Stromal cell of bone marrow (primary cell): ENCODE results near the gene OTUD1.
A peak's percentile ranks its signal among the peaks of the same experiment; 100 is the strongest.
"Not testable (repeated sequence)": the region's sequence is repeated elsewhere in the genome, so short reads cannot be mapped to it uniquely, and the experiment has no call there.

Experiments
- DNase-seq: peaks from one replicate; pipeline ENCODE4 v3.0.0-alpha.2; 2012; ENCODE audit warnings: low read depth

Gene OTUD1

GRCh38 chr10:23438547-23439451 lies at the start of gene OTUD1:
TSS of gene OTUD1 (plus strand) at chr10:23439075. CDS start at chr10:23439458, 383 bp downstream.
- peak; percentile 84 for DNase-seq

- DNase-seq, result not testable (repeated sequence)
These were observed 48.5 kb upstream of the OTUD1 start for GRCh38 chr10:23390408-23390807.

DNA sequence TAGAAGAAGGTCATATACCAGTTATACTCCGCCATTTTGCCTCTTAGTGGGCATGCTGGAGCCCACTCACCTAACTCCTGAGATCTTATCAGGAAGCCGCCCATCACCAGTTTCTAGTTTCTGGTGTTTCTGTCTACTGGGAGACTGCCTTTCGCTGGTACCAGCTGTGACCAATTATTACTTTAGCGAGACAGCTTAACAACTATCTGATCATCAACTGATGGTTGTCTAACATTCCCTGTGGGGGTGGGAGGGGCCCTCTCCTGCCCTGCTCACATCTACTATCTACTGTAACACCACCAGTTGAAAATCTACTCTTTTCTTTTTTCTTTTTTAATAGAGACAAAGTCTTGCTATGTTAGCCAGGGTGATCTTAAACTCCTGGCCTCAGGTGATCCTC lies 48.1 kb upstream of the OTUD1 start:
- DNase-seq, result no peak

- no peak for DNase-seq
These were observed 47.1 kb upstream of the OTUD1 start for GRCh38 chr10:23391821-23392220.

GRCh38 chr10:23395017-23395416 lies 43.9 kb upstream of the OTUD1 start:
- no peak for DNase-seq

DNA sequence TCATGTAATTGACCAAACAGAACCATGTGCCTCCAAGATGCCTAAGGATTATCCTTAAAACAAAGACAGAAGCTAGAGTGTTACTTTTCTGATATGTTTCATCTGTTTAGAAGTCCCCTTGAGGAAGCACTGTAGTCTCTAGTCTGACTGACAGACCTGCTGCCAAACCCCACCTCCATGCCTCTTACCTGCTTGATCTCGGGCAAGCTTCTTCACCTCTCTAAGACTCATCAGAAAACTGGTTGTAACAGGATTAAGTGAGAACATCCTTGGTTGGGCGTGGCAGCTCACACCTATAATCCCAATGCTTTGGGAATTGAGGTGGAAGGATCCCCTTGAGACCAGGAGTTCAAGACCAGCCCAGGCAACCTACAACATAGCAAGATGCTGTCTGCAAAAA lies 42.2 kb upstream of the OTUD1 start:
- DNase-seq, result no peak

DNA sequence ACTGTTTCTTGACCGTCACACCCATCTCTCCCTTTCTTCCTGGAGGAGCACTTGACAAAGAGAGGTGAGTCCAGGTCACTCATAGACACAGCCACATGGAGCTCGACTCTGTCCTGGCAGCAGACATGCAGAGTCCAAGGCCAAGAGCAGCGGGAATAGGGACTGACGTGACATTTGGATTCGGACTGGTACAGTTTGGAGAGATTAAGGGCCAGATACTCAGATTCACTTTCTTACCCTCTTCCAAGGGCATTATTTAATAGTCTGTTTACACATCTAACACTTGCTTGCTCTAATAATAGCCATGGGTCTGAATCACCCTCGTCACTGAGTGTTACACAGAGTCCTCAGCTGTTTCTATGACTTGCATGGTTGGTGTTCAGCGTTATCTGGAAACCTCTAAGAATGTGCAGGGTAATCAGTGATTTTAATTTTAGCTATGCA lies 39.2 kb upstream of the OTUD1 start:
- DNase-seq, result no peak

DNA sequence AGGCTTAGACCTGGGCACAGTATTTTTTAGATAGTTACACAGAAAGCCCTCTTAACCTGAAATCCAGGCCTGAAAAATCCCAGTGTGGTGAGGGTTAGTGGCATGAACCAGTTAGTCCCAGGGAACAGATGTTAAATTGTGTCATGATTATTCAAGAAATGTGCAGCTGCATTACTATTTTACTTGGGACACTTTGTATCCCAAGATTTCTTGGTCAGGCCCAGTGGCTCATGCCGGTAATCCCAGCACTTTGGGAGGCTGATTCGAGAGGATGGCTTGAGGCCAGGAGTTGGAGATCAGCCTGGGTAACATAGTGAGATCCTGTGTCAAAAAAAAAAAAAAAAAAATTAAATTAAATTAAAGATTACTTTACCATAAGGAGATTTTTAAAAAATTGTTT lies 36.0 kb upstream of the OTUD1 start:
- no peak for DNase-seq

- DNase-seq, result no peak
These were observed 35.6 kb upstream of the OTUD1 start for GRCh38 chr10:23403278-23403677.

DNA sequence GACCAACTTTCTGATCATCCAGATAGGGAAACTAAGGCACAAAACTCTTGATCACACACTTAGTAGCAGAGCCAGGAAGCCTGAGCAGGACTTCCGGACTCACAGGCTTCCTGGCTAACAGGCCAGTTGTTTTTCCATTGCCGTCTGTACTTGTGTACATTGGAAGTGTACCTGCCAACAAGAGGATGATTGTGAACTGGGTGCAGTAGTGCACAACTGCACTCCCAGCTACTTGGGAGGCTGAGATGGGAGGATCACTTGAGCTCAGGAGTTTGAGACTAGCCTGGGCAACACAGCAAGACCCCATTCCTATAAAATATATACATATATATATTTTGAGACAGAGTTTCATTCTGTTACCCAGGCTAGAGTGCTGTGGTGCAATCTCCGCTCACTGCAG lies 35.2 kb upstream of the OTUD1 start:
- DNase-seq, result no peak

GRCh38 chr10:23404461-23404980 lies 34.4 kb upstream of the OTUD1 start:
- DNase-seq, result no peak

- no peak for DNase-seq
These were observed 33.3 kb upstream of the OTUD1 start for GRCh38 chr10:23405540-23405939.

- DNase-seq, result no peak
These were observed 32.5 kb upstream of the OTUD1 start for GRCh38 chr10:23406409-23406808.

- DNase-seq, result no peak
These were observed 30.4 kb upstream of the OTUD1 start for GRCh38 chr10:23408330-23408976.

- peak; percentile 25 for DNase-seq
These were observed 26.7 kb upstream of the OTUD1 start for GRCh38 chr10:23412223-23412622.

DNA sequence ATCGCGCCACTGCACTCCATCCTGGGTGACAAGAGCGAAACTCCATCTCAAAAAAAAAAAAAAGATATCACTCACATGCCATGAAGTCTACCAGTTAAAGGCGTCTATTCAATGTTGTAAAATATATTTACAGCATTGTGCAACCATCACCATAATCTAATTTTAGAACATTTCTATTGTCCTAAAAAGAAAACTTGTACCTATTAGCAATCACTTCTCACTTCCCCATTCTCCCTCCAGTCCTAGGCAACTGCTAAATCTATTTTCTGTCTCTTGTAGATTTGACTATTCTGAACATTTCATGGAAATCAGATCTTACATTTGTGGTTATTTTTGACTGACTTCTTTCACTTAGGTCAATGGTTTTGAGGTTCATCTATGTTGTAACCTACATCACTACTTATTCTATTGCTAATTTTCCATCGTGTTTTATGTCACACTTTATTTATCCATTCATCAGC lies 25.2 kb upstream of the OTUD1 start:
- no peak for DNase-seq

GRCh38 chr10:23414658-23415057 lies 24.2 kb upstream of the OTUD1 start:
- no peak for DNase-seq

GRCh38 chr10:23417254-23417653 lies 21.6 kb upstream of the OTUD1 start:
- no peak for DNase-seq

DNA sequence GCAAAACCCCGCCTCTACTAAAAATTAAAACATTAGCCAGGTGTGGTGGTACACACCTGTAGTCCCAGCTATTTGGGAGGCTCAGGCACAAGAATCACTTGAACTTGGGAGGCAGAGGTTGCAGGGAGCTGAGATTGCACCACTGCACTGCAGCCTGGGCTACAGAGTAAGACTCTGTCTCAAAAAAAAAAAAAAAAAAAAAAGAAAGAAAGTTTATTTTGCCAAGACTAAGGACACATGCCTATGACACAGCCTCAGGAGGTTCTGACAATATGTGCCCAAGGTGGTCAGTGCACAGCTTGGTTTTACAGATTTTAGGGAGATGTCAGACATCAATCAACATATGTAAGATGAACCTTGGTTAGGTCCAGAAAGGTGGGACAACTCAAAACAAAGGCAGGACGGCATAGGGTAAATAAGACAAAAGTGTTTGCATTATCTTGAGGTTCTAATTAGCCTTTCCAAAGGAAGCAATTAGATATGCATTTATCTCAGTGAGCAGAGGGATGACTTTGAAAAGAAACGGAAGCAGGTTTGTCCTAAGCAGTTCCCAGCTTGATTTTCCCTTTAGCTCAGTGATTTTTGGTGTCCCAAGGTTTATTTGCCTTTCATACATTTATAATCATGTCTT lies 20.7 kb upstream of the OTUD1 start:
- no peak for DNase-seq

- DNase-seq, result no peak
These were observed 19.7 kb upstream of the OTUD1 start for GRCh38 chr10:23419201-23419600.

GRCh38 chr10:23419655-23420329 lies 19.1 kb upstream of the OTUD1 start:
- no peak for DNase-seq

DNA sequence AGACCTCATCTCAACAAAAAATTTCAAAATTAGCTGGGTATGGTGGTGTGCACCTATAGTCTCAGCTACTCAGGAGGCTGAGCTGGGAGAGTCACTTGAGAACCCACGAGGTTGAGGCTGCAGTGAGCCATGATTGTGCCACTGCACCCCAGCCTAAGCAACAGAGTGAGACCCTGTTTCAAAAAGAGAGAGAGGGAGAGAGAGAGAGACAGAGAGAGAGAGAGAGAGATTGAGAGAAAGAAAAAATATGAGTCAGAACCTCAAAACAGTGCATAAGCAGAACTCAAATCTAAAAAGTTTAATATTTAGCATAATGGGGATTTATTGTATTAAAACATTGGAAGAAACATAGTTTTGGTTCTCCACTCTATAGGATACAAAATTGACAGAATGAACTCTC lies 17.5 kb upstream of the OTUD1 start:
- DNase-seq, result no peak
